Mesendoderm (in vitro differentiated cells): ENCODE results near the gene TGIF1.
A peak's percentile ranks its signal among the peaks of the same experiment; 100 is the strongest.

Source experiments
- DNase-seq: peaks from one replicate; pipeline ENCODE4 v3.0.0; 2013
- H2AK5ac ChIP-seq: 2 replicates; pipeline ENCODE4 v1.6.1; 2013; ENCODE audit warnings: low read length, inconsistent platforms
- H2BK120ac ChIP-seq: 2 replicates; pipeline ENCODE4 v1.6.1; 2013; ENCODE audit warnings: low read depth, mild to moderate bottlenecking, low read length, moderate library complexity, mixed read lengths
- H2BK15ac ChIP-seq: replicated peaks from 2 replicates; pipeline ENCODE4 v1.6.1; 2013; ENCODE audit warnings: low read depth, mild to moderate bottlenecking, moderate library complexity
- H2BK5ac ChIP-seq: 2 replicates; pipeline ENCODE4 v1.6.1; 2013; ENCODE audit warnings: low read length, inconsistent platforms
- H3K18ac ChIP-seq: 2 replicates; pipeline ENCODE4 v1.6.1; 2013; ENCODE audit warnings: mild to moderate bottlenecking, low read length, mixed read lengths
- H3K23ac ChIP-seq: one replicate; pipeline ENCODE4 v1.6.1; 2013; ENCODE audit warnings: low read length
- H3K27ac ChIP-seq: 2 replicates; pipeline ENCODE4 v1.5.1; 2013; ENCODE audit warnings: low read depth, mild to moderate bottlenecking, inconsistent platforms, low read length, moderate library complexity
- H3K27me3 ChIP-seq: 2 replicates; pipeline ENCODE4 v1.6.1; 2013; ENCODE audit warnings: low read length, control low read depth, mild to moderate bottlenecking, inconsistent platforms; ENCODE audit not compliant: insufficient read depth, poor library complexity
- H3K36me3 ChIP-seq: 2 replicates; pipeline ENCODE4 v1.6.1; 2013; ENCODE audit warnings: low read length, inconsistent platforms; ENCODE audit not compliant: control insufficient read depth, insufficient read depth
- H3K4ac ChIP-seq: one replicate; pipeline ENCODE4 v1.6.1; 2013; ENCODE audit warnings: low read depth, mild to moderate bottlenecking, low read length, moderate library complexity
- H3K4me1 ChIP-seq: 2 replicates; pipeline ENCODE4 v1.6.1; 2013; ENCODE audit warnings: low read depth, low read length, inconsistent platforms; ENCODE audit not compliant: control insufficient read depth
- H3K4me2 ChIP-seq: 2 replicates; pipeline ENCODE4 v1.6.1; 2013; ENCODE audit warnings: low read length
- H3K4me3 ChIP-seq: 2 replicates; pipeline ENCODE4 v1.5.1; 2013; ENCODE audit warnings: mild to moderate bottlenecking, low read length
- H3K56ac ChIP-seq: one replicate; pipeline ENCODE4 v1.6.1; 2013; ENCODE audit warnings: low read length
- H3K79me1 ChIP-seq: 2 replicates; pipeline ENCODE4 v1.6.1; 2013; ENCODE audit warnings: low read length, inconsistent platforms
- H3K79me2 ChIP-seq: 2 replicates; pipeline ENCODE4 v1.6.1; 2013; ENCODE audit warnings: mild to moderate bottlenecking, low read length; ENCODE audit not compliant: control insufficient read depth, insufficient read depth
- H3K9ac ChIP-seq: 2 replicates; pipeline ENCODE4 v1.6.1; 2013; ENCODE audit warnings: low read length, inconsistent platforms
- H4K5ac ChIP-seq: one replicate; pipeline ENCODE4 v1.6.1; 2013; ENCODE audit warnings: low read length
- H4K8ac ChIP-seq: one replicate; pipeline ENCODE4 v1.6.1; 2013; ENCODE audit warnings: low read depth, mild to moderate bottlenecking, control low read depth, low read length, moderate library complexity
- WGBS: extraction: QIAGEN DNeasy Blood & Tissue Kit; methylation state at CpG from one replicate; pipeline ENCODE4 v1.1.7; 2013; ENCODE audit warnings: low lambda C conversion rate, missing lambda C conversion rate; ENCODE audit not compliant: insufficient coverage; ENCODE audit errors: extremely low coverage; 5-methylcytosine and 5-hydroxymethylcytosine counted together

TGIF1 gene

DNA sequence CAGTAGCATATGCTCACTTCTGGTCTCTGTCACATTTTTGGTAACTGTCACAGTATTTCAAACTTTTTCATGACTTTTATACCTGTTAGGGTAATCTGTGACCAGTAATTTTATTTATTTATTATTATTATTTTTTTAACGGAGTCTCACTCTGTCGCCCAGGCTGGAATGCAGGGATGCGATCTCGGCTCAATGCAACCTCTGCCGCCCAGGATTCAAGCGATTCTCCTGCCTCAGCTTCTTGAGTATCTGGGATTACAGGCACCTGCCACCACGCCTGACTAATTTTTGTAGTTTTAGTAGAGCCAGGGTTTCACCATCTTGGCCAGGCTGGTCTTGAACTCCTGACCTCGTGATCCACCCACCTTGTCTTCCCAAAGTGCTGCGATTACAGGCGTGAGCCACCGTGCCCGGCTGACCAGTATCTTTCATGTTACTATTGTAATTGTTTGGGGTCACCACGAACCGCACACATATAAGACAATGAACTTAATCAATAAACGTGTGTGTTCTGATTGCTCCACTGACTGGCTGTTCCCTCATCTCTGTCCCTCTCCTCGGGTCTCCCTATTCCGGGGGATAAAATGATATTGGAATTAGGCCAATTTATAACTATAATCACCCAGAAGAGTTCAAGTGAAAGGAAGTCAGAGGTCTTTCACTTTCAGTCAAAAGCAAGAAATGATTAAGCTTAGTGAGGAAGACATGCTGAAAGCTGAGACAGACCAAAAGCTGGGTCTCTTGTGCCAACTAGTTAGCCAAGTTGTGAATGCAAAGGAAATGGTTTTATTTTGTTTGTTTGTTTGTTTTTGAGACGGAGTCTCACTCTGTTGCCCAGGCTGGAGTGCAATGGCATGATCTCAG lies 22.9 kb downstream of the TGIF1 start:
- Histone ChIP-seq H3K27me3 (no peaks in the 10 kb centered on the region), H3K4me1 (peaks cover 2% of the 10 kb centered on the region), H3K79me2 (no peaks in the 10 kb centered on the region), H3K9ac (no peak overlapping the region), H3K4me3 (no peak overlapping the region), H3K36me3 (no peaks in the 10 kb centered on the region), H2AK5ac (no peak overlapping the region), H4K5ac (no peak overlapping the region), H2BK5ac (no peak overlapping the region), H3K4ac (no peak overlapping the region), H3K79me1 (no peaks in the 10 kb centered on the region), H3K23ac (no peak overlapping the region), H4K8ac (no peak overlapping the region), H2BK120ac (no peak overlapping the region), H3K18ac (no peak overlapping the region), H3K56ac (no peak overlapping the region), H3K27ac (no peak overlapping the region), H3K4me2 (no peak overlapping the region), H2BK15ac (no peak overlapping the region)
- WGBS = no CpG with 5 or more reads among the region's 18 CpGs
- DNase-seq = no peak

GRCh38 chr18:3478262-3478978 lies 28.4 kb downstream of the TGIF1 start:
- H3K27me3 ChIP-seq = no peaks in the 10 kb centered on the region
- H3K4me3 ChIP-seq = no peak overlapping the region
- DNase-seq = no peak
- no peaks in the 10 kb centered on the region for H3K79me1 ChIP-seq
- WGBS = no CpG with 5 or more reads among the region's 8 CpGs
- no peaks in the 10 kb centered on the region for H3K79me2 ChIP-seq
- H3K4ac ChIP-seq = no peak overlapping the region
- H3K36me3 ChIP-seq = no peaks in the 10 kb centered on the region
- H2BK5ac ChIP-seq = no peak overlapping the region
- no peak overlapping the region for H4K5ac ChIP-seq
- H2BK15ac ChIP-seq = no peak overlapping the region
- H2BK120ac ChIP-seq = no peak overlapping the region
- H3K18ac ChIP-seq = no peak overlapping the region
- H3K4me1 ChIP-seq = no peaks in the 10 kb centered on the region
- no peak overlapping the region for H3K23ac ChIP-seq
- H4K8ac ChIP-seq = no peak overlapping the region
- H3K56ac ChIP-seq = no peak overlapping the region
- H3K27ac ChIP-seq = no peak overlapping the region
- H3K4me2 ChIP-seq = no peak overlapping the region
- H2AK5ac ChIP-seq = no peak overlapping the region
- no peak overlapping the region for H3K9ac ChIP-seq

- H3K9ac ChIP-seq = no peak overlapping the region
- H4K5ac ChIP-seq = no peak overlapping the region
- no peak overlapping the region for H2BK15ac ChIP-seq
- no peak overlapping the region for H3K23ac ChIP-seq
- H3K4me2 ChIP-seq = no peak overlapping the region
- H4K8ac ChIP-seq = no peak overlapping the region
- H3K4me3 ChIP-seq = no peak overlapping the region
- H3K79me1 ChIP-seq = no peaks in the 10 kb centered on the region
- no peaks in the 10 kb centered on the region for H3K4me1 ChIP-seq
- WGBS = no CpG with 5 or more reads among the region's 5 CpGs
- DNase-seq = no peak
- H3K36me3 ChIP-seq = no peaks in the 10 kb centered on the region
- no peaks in the 10 kb centered on the region for H3K27me3 ChIP-seq
- H3K27ac ChIP-seq = no peak overlapping the region
- H3K56ac ChIP-seq = no peak overlapping the region
- no peak overlapping the region for H2BK120ac ChIP-seq
- H2AK5ac ChIP-seq = no peak overlapping the region
- no peak overlapping the region for H3K18ac ChIP-seq
- H3K4ac ChIP-seq = no peak overlapping the region
- H3K79me2 ChIP-seq = no peaks in the 10 kb centered on the region
- no peak overlapping the region for H2BK5ac ChIP-seq
Observed at GRCh38 chr18:3479978-3480509, 30.1 kb downstream of the TGIF1 start.

DNA sequence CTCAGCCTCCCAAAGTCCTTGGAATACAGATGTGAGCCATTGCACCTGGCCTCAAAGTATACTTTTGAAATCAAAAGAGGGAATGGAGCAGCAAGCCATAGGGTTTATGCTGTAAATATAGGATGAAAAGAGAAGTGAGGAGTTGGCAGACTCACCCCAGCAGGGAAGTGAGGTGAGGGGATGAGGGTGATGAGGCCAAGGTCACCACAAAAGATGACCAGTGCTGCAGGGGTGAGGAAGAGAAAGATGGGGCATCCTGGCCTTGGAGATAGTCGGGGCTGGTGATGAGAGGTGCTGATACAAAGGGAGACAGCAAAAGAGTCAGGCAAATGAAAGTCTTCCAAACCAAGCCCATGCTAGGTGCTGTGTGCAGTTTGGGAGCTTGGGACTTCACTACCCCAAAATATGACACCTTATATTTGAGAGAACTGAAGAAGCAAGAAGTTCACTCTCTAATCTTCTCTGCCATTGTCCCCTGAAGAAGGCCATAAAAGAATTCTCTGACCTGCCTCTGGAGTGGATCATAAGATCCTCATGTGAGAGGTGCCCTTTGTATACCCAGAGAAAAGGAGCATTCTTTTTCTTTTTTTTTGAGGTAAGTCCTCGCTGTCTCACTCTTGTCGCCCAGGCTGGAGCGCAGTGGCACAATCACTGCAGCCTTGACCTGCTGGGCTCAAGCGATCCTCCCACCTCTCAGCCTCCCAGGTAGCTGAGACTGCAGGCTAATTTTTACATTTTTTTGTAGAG lies 31.0 kb downstream of the TGIF1 start:
- no peak overlapping the region for H2BK5ac ChIP-seq
- no peak overlapping the region for H4K5ac ChIP-seq
- no peak overlapping the region for H3K4me3 ChIP-seq
- H3K4me1 ChIP-seq = no peaks in the 10 kb centered on the region
- no peak overlapping the region for H3K27ac ChIP-seq
- H3K27me3 ChIP-seq = no peaks in the 10 kb centered on the region
- H3K18ac ChIP-seq = peak overlapping the region; percentile 41
- H4K8ac ChIP-seq = peak overlapping the region; percentile 41
- H3K23ac ChIP-seq = no peak overlapping the region
- H3K9ac ChIP-seq = no peak overlapping the region
- H3K4ac ChIP-seq = peak overlapping the region; percentile 39
- no peak overlapping the region for H2BK120ac ChIP-seq
- no peak overlapping the region for H3K56ac ChIP-seq
- H2AK5ac ChIP-seq = no peak overlapping the region
- H3K4me2 ChIP-seq = no peak overlapping the region
- H3K79me1 ChIP-seq = no peaks in the 10 kb centered on the region
- no peak overlapping the region for H2BK15ac ChIP-seq
- no CpG with 5 or more reads among the region's 5 CpGs for WGBS
- H3K79me2 ChIP-seq = no peaks in the 10 kb centered on the region
- no peaks in the 10 kb centered on the region for H3K36me3 ChIP-seq
- DNase-seq = no peak

DNA sequence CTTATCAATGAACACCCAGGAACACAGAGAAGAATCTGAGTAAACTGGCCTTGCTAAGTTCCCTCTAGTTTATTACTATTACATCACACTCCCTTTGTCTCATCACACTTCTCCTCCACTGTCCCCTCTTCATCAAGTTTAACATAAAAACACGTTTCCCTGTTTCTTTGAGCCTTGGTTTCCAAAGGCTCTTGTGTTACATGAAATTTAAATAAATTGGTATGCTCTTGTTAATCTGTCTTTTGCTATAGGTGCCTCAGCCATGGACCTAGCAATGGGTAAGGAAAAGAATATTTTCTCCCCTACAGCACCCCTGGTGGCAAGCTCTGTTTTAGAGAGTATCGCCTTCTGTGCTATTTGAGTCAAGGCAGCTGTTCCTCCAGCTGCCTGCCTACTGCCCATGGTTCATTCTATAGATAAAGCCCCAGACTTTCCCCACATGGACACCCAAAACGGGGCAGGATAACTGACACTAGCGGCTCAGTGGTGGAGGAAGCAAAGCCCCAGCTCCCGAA lies 31.8 kb downstream of the TGIF1 start:
- no peaks in the 10 kb centered on the region for H3K79me2 ChIP-seq
- H3K9ac ChIP-seq = no peak overlapping the region
- peak overlapping the region; percentile 41 for H3K18ac ChIP-seq
- H2BK120ac ChIP-seq = no peak overlapping the region
- no peak overlapping the region for H2BK5ac ChIP-seq
- H4K8ac ChIP-seq = peak overlapping the region; percentile 82
- peak overlapping the region; percentile 39 for H3K4ac ChIP-seq
- H3K79me1 ChIP-seq = no peaks in the 10 kb centered on the region
- DNase-seq = peak; percentile 75
- H3K4me1 ChIP-seq = no peaks in the 10 kb centered on the region
- H3K23ac ChIP-seq = no peak overlapping the region
- H3K27ac ChIP-seq = no peak overlapping the region
- no peak overlapping the region for H3K4me2 ChIP-seq
- H3K27me3 ChIP-seq = no peaks in the 10 kb centered on the region
- H3K4me3 ChIP-seq = no peak overlapping the region
- H3K36me3 ChIP-seq = no peaks in the 10 kb centered on the region
- no CpG with 5 or more reads among the region's 5 CpGs for WGBS
- H2AK5ac ChIP-seq = no peak overlapping the region
- H2BK15ac ChIP-seq = peak overlapping the region; percentile 8
- no peak overlapping the region for H3K56ac ChIP-seq
- H4K5ac ChIP-seq = no peak overlapping the region
